Transverse colon (tissue), 4 donors: ENCODE data around the gene HHIPL1.

Experiments
- POLR2AphosphoS5 ChIP-seq, 3 donors: sonication (generic); formaldehyde crosslinking; IDR thresholded peaks; one replicate each; pipeline ENCODE4 v1.6.1; 2016; ENCODE audit warnings: antibody characterized with exemption in 3 of 3
- TF ChIP-seq, protein P1 (sequence below), 5 experiments: fragments of 200-600 bp in 3 of 5; fragments of 450-650 bp in 2 of 5; sonication (generic) in 3 of 5; IDR thresholded peaks; 1 replicate in 2 of 5; 2 replicates in 3 of 5; pipeline ENCODE4 v1.5.1; 2016 to 2017; ENCODE audit warnings: antibody characterized with exemption in 5 of 5, inconsistent platforms in 3 of 5, mild to moderate bottlenecking in 2 of 5, moderate library complexity in 1 of 5

DNA sequence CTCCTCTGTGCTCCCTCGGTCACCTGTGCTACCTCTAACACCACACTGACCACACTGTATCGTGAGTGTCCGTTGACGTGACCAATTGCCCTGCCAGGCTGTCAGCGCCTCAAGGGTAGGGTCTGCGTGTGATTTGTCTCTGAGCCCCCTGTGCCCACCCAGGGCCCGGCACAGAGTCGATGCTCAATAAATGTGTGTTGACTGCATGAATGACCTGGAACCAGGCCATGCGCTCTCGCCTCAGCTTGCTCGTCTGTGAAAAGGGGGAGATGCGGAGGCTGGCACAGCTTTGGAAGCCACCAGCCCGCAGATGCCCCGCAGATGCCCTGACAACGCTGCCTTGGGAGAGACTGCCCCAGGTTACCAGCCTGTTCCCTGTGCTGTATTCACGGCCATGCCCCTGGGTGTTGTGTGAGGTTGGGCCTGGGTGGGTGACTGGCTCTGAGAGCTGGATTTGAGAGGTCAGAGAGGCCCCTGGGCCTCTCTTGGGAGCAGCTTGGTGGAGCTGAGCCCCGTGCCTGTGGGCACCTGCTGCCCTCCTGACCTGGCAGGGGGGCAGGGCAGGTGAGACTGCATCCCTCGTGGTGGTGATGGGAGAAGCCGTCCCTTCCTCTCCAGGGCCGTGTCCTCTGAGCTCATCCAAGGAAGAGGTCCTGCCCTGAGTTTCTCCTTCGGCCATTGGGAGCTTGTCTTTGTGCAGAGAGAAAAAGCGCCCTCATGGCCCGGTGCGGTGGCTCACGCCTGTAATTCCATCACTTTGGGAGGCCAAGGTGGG is 82.4 kb downstream of the HHIPL1 start:
- TF ChIP-seq, protein P1, sequence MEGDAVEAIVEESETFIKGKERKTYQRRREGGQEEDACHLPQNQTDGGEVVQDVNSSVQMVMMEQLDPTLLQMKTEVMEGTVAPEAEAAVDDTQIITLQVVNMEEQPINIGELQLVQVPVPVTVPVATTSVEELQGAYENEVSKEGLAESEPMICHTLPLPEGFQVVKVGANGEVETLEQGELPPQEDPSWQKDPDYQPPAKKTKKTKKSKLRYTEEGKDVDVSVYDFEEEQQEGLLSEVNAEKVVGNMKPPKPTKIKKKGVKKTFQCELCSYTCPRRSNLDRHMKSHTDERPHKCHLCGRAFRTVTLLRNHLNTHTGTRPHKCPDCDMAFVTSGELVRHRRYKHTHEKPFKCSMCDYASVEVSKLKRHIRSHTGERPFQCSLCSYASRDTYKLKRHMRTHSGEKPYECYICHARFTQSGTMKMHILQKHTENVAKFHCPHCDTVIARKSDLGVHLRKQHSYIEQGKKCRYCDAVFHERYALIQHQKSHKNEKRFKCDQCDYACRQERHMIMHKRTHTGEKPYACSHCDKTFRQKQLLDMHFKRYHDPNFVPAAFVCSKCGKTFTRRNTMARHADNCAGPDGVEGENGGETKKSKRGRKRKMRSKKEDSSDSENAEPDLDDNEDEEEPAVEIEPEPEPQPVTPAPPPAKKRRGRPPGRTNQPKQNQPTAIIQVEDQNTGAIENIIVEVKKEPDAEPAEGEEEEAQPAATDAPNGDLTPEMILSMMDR (IDR thresholded peaks at IDR 0.05), result no peak
- no peak for TF ChIP-seq POLR2AphosphoS5 (IDR thresholded peaks at IDR 0.05)
